ENCODE results near the gene RAMP3.

The RAMP3 gene

GRCh38 chr7:45183711-45184210, 26.2 kb downstream of the RAMP3 start:
- H3K27ac ChIP-seq: no peak overlapping the region
- H3K36me3 ChIP-seq: no peaks in the 10 kb centered on the region
- H3K9me3 ChIP-seq (ENCODE audit: severe bottlenecking): no peaks in the 10 kb centered on the region
- H3K4me3 ChIP-seq (ENCODE audit: low read depth, low read length): no peak overlapping the region
- TF ChIP-seq CTCF (IDR thresholded peaks at IDR 0.05; ENCODE audit: low read depth, low read length): no peak
- no peak for DNase-seq
- H3K27me3 ChIP-seq (ENCODE audit: insufficient read depth, low read depth, severe bottlenecking): no peaks in the 10 kb centered on the region

GRCh38 chr7:45184326-45185027, 26.9 kb downstream of the RAMP3 start:
- Histone ChIP-seq H3K27ac (no peak overlapping the region), H3K9me3 (ENCODE audit: severe bottlenecking) (no peaks in the 10 kb centered on the region), H3K27me3 (ENCODE audit: insufficient read depth, low read depth, severe bottlenecking) (no peaks in the 10 kb centered on the region), H3K4me3 (ENCODE audit: low read depth, low read length) (no peak overlapping the region), H3K36me3 (no peaks in the 10 kb centered on the region)
- DNase-seq: no peak
- no peak for TF ChIP-seq CTCF (IDR thresholded peaks at IDR 0.05; ENCODE audit: low read depth, low read length)

GRCh38 chr7:45185028-45185863, 27.7 kb downstream of the RAMP3 start:
- Histone ChIP-seq H3K36me3 (no peaks in the 10 kb centered on the region), H3K9me3 (ENCODE audit: severe bottlenecking) (no peaks in the 10 kb centered on the region), H3K27me3 (ENCODE audit: insufficient read depth, low read depth, severe bottlenecking) (no peaks in the 10 kb centered on the region), H3K4me3 (ENCODE audit: low read depth, low read length) (no peak overlapping the region), H3K27ac (no peak overlapping the region)
- TF ChIP-seq CTCF (IDR thresholded peaks at IDR 0.05; ENCODE audit: low read depth, low read length): no peak
- DNase-seq: no peak

GRCh38 chr7:45185864-45186250, 28.3 kb downstream of the RAMP3 start:
- H3K27ac ChIP-seq: no peak overlapping the region
- no peaks in the 10 kb centered on the region for H3K36me3 ChIP-seq
- TF ChIP-seq CTCF (IDR thresholded peaks at IDR 0.05; ENCODE audit: low read depth, low read length): no peak
- H3K9me3 ChIP-seq (ENCODE audit: severe bottlenecking): no peaks in the 10 kb centered on the region
- H3K27me3 ChIP-seq (ENCODE audit: insufficient read depth, low read depth, severe bottlenecking): no peaks in the 10 kb centered on the region
- H3K4me3 ChIP-seq (ENCODE audit: low read depth, low read length): no peak overlapping the region
- no peak for DNase-seq

GRCh38 chr7:45186261-45186813, 28.7 kb downstream of the RAMP3 start:
- no peaks in the 10 kb centered on the region for H3K36me3 ChIP-seq
- no peak for TF ChIP-seq CTCF (IDR thresholded peaks at IDR 0.05; ENCODE audit: low read depth, low read length)
- no peak overlapping the region for H3K27ac ChIP-seq
- DNase-seq: no peak
- H3K9me3 ChIP-seq (ENCODE audit: severe bottlenecking): no peaks in the 10 kb centered on the region
- H3K27me3 ChIP-seq (ENCODE audit: insufficient read depth, low read depth, severe bottlenecking): no peaks in the 10 kb centered on the region
- no peak overlapping the region for H3K4me3 ChIP-seq (ENCODE audit: low read depth, low read length)

All from WERI-Rb-1 (cell line).